Hematopoietic multipotent progenitor cell treated with erythropoietin and hydrocortisone succinate and interleukin-3 and kit ligand, for 17 days (in vitro differentiated cells): ENCODE measurements around the gene RPS3A.
A peak's percentile ranks its signal among the peaks of the same experiment; 100 is the strongest.
"Not testable (repeated sequence)": the region's sequence is repeated elsewhere in the genome, so short reads cannot be mapped to it uniquely, and the experiment has no call there.

Experiments used
- DNase-seq: peaks from one replicate; pipeline ENCODE4 v3.0.0-alpha.2; 2015; ENCODE audit warnings: low spot score

The RPS3A gene

GRCh38 chr4:151099229-151099975, at the start of gene RPS3A:
Gene RPS3A, plus strand, starts transcription at chr4:151099628. Its CDS starts 25 bp downstream, at chr4:151099653.
- DNase-seq, result peak; percentile 96

GRCh38 chr4:151052785-151053184, 46.6 kb upstream of the RPS3A start:
- DNase-seq, result no peak

DNA sequence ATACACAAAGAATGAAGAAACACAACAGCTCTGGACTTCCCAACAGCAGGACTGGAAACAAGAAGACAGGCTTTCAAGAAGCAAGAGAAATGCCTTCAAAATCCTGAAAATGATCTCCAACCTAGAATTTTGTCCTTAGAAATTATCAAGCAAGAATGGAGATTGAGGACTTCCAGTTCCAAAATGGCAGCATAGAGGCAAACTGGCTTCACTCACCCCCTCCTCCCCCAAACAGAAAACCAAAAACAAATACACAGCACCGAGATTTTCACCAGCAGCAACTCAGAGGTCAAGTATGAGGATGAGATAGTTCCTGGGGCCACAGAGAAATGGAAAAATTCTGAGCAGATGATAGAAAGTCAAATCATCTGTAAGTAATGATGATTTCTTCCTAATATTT, 43.9 kb upstream of the RPS3A start:
- no peak for DNase-seq

GRCh38 chr4:151063143-151063542, 36.3 kb upstream of the RPS3A start:
- not testable (repeated sequence) for DNase-seq

GRCh38 chr4:151067316-151067970, 32.0 kb upstream of the RPS3A start:
- no peak for DNase-seq

DNA sequence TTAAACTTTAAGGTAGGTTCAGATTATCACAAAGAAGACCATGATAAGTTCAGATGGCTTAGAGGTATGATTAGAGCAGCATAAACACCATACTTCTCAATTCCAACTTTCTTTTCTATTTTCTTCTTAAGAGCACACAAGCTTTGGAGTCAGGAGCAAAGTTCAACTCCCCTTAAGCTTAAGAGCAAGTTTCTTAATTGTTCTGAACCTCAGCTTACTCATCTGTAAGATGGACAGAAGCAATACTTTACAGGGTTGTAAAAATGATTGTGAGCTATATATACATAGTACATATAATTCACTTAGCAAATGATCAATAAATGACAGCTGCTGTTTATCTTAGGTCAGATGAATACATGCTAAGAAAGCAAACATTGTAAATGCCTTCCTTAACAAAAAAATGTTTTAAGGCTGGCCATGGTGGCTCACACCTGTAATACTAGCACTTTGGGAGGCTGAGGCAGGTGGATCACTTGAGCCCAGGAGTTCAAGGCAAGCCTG, 25.0 kb upstream of the RPS3A start:
- DNase-seq, result no peak

DNA sequence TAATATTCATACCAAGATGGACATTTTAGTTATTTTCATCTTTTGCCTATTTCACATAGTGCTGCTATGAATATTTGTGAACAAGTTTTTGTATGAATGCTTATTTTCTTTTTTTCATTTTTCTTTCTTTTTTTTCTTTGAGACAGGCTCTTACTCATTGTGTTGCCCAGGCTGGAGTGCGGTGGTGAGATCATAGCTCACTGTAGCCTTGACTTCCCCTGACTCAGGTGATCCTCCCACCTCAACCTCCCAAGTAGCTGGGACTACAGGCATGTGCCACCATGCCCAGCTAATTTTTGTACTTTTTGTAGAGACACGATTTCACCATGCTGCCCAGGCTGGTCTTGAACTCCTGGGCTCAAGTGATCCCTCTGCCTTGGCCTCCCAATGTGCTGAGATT, 21.4 kb upstream of the RPS3A start:
- DNase-seq, result not testable (repeated sequence)

DNA sequence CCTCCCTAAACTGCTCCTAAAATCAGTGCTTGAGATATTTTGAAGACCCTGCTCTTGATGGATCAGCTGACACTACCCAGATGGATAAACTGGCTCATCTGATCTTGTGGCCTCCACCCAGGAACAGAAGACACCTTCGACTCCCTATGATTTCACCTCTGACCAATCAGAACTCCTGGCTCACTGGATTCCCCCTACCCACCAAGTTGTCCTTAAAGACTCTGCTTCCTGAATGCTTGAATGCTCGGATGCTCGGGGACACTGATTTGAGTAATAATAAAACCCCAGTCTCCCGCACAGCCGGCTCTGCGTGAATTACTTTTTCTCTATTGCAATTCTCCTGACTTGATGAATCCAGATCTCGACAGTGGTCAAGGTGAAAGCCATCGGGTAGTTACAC, 12.0 kb upstream of the RPS3A start:
- DNase-seq, result no peak

DNA sequence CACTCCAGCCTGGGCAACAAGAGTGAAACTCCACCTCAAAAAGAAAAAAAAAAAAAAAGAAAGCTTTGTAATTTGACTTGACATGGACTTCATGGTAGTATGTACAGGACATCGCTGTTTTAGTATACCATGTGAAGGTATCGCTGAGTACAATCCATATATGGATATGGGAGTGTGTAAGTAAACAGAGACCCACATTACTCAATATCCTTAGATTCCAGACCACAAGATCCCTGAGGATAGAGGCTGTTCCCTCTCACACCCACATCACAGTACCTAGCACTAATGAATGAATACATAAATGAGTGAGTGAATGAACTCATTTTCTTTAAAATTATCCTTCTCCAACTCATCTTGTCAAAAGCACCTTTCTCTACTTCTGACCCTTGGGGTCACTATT, 8.4 kb upstream of the RPS3A start:
- DNase-seq, result no peak

- DNase-seq, result no peak
Observed at GRCh38 chr4:151092488-151092887, 6.9 kb upstream of the RPS3A start.

DNA sequence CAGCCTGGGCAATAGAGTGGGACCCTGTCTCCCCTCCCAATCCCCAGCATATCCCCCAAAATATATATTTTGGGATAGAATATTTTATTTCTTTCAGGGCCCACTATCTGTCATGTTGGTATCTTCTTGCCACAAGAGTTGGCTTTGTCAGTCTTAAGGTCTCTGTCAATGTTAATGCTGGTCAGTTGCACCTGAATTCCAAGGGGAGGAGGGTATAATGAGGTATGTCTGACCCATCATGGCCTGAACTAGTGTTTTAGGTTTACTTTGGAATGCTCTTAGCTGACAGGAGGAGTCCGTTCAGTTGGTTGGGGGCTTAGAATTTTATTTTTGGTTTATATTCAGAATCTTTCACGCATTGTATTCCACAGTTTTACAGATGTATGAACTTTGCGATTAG, 6.2 kb upstream of the RPS3A start:
- no peak for DNase-seq

DNA sequence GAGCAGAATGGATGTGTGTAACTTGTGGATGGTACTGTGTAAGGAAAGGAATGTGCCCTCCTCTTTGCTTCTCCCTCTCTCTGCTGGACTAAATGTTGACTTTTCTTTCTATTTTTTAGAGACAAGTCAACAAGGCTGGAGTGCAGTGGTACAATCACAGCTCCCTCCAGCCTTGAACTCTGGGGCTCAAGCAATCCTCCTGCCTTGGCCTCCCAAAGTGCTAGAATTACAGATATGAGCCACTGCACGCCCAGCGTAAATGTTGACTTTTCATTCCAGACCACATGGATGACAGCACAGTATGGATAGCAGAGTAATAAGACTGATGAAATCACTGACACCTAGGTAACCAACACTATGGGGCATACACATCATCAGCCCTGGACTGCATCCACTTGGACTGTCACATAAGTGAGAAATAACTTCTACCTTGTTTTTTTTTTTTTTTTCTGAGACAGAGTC, 5.1 kb upstream of the RPS3A start:
- no peak for DNase-seq

GRCh38 chr4:151095142-151095541, 4.3 kb upstream of the RPS3A start:
- DNase-seq, result no peak

DNA sequence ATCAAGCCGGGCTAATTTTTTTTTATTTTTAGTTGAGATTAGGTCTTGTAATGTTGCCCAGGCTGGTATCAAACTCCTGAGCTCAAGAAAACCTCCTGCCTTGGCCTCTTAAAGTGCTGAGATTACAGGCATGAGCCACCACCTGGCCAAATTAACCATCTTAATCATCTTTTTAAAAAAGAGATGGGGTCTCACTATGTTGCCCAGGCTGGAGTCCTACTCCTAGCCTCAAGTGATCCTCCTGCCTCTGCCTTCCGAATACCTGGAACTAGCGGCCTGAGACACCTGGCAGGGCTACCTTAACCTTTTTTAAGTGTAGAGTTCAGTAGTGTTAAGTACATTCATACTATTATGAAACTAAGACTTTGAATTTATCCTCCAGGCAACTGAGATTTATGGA, 1.7 kb upstream of the RPS3A start:
- DNase-seq, result no peak

DNA sequence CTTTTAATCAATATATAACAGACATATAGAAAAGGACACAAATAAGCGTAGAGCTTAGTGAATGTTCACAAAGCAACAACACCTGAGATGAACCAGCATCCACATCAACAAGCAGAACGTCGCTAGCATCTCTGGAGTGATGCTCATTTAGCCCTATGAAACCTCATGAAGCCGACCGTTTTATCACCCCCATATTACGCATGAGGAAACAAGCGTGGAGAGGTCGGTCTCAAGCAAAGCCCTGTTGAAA, 524 bp upstream of the RPS3A start:
- no peak for DNase-seq

- no peak for DNase-seq
Observed at GRCh38 chr4:151099976-151100417, 569 bp downstream of the RPS3A start.

DNA sequence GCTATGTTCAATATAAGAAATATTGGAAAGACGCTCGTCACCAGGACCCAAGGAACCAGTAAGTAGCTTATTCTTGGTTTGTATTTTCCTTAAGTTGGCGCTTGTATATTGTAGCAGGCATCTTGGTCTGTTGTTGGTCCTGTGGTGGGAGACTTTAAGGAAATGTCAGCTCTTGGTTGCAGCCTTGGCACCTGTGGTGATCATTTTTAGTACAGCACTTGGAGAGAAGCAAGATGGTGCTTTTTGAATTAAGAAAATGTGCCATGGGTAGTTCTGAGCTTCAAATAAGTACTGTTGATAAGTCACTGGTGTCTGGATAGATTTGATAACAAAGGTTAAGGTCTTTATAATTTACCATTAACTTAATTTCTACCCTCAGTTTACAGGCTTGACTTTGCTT, 1.1 kb downstream of the RPS3A start:
- DNase-seq, result peak; percentile 13

GRCh38 chr4:151103758-151104157, 4.3 kb downstream of the RPS3A start:
- DNase-seq, result no peak

DNA sequence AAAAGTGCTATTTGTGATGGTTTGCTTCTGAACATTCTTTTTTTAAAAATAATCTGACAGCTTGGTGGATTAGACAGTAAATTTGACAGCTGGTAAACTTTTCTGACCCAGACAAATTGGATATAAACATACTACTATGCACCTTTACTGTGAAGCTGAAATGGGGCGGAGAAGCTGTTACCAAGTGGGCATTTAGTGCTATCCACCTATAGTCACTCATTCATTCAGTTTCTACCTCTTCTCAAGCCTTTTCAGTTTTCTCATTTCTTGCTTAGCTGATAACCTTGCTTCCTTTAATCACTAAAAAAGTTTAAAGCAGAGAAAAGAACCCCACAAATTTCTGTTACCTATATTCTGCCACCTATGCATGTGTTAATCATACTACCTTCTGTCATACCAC, 5.2 kb downstream of the RPS3A start:
- DNase-seq, result no peak

DNA sequence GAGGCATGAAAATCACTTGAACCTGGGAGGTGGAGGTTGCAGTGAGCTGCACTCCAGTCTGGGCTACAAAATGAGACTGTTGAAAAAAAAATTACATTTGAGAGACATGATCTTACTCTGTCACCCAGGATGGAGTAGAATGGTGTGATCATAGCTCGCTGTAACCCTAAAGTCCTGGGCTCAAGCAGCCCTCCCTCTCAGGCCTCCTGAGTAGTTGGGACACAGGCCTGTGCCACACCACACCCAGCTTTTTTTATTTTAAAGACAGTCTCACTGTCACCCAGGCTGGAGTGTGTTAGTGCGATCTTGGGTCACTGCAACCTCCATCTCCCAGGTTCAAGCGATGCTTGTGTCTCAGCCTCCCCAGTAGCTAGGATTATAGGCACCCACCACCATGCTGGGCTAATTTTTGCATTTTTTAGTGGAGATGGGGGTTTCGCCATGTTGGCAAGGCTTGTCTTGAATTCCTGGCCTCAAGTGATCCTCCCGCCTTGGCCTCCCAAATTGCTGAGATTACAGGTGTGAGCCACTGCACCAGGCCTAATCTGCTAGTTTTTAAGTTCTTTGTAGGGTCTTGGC, 6.1 kb downstream of the RPS3A start:
- DNase-seq, result no peak

- DNase-seq, result no peak
Observed at GRCh38 chr4:151107063-151107462, 7.6 kb downstream of the RPS3A start.

DNA sequence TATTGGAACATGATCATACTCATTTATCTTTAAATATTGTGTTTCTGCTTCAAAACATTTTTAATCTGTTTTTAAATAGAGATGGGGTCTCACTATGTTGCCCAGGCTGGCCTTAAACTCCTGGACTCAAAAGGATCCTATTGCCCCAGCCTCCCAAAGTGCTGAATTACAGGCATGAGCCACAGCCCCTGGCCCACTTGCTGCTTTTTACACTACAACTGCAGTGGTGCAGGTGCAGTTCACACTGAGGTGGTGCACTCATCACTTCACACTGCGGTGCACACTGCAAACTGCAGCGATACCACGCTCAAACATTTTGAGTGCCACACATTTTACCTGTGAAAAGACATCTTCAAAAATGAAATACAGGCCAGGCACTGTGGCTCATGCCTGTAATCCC, 10.8 kb downstream of the RPS3A start:
- no peak for DNase-seq

GRCh38 chr4:151114338-151114737, 14.9 kb downstream of the RPS3A start:
- DNase-seq, result no peak
